K562 (cell line): Measurements from ENCODE around the gene CLSTN1. TPM values are rescaled to one million over a fixed set of nuclear protein-coding genes. Genes with fewer than 3 reads are reported as not detected.

Source experiments
- ATF1 ChIP-seq, 2 experiments: fragments of 450-650 bp in 1 of 2; IDR thresholded peaks; 2 replicates each; pipeline ENCODE4 v1.6.1; 2016; ENCODE audit warnings: missing compliant biosample characterization in 1 of 2, missing genetic modification characterization in 1 of 2
- CHCHD3 ChIP-seq: fragments of 250-450 bp; sonication (Bioruptor Pico); IDR thresholded peaks from 2 replicates; pipeline ENCODE4 v2.1.2; 2022; ENCODE audit warnings: mild to moderate bottlenecking
- DACH1 ChIP-seq: fragments of 450-650 bp; IDR thresholded peaks from 2 replicates; pipeline ENCODE4 v1.6.1; 2018; ENCODE audit not compliant: partially characterized antibody
- DPF2 ChIP-seq: fragments of 450-650 bp; IDR thresholded peaks from 2 replicates; pipeline ENCODE4 v1.6.1; 2016
- PHTF2 ChIP-seq: fragments of 250-450 bp; sonication (Bioruptor Pico); IDR thresholded peaks from 2 replicates; pipeline ENCODE4 v1.5.0; 2021; ENCODE audit warnings: mild to moderate bottlenecking
- SRSF7 ChIP-seq: fragments of 200-400 bp; formaldehyde crosslinking; optimal IDR thresholded peaks from 2 replicates; pipeline ENCODE3; 2017; ENCODE audit warnings: mild to moderate bottlenecking, low read depth, low read length
- TFAM ChIP-seq: fragments of 250-450 bp; sonication (Bioruptor Pico); conservative IDR thresholded peaks from 2 replicates; pipeline ENCODE4 v1.5.0; 2021; ENCODE audit warnings: mild to moderate bottlenecking, moderate library complexity
- ZFP1 ChIP-seq: fragments of 450-650 bp; formaldehyde crosslinking; IDR thresholded peaks from 2 replicates; pipeline ENCODE4 v1.4.0; 2020; ENCODE audit warnings: mild to moderate bottlenecking, mixed read lengths
- ZNF121 ChIP-seq: sonication (generic); formaldehyde crosslinking; conservative IDR thresholded peaks from 2 replicates; pipeline ENCODE4 v1.8.0; 2022; ENCODE audit warnings: missing genetic modification reagents
- ZNF76 ChIP-seq: fragments of 250-450 bp; sonication (Bioruptor Pico); IDR thresholded peaks from 2 replicates; pipeline ENCODE4 v1.4.0; 2020; ENCODE audit warnings: mild to moderate bottlenecking, moderate library complexity, borderline replicate concordance
- ZNF830 ChIP-seq: fragments of 250-450 bp; sonication (Bioruptor Pico); IDR thresholded peaks from 2 replicates; pipeline ENCODE4 v1.5.0; 2021; ENCODE audit warnings: mild to moderate bottlenecking
- polyA plus RNA-seq, 8 experiments: library from polyadenylated mRNA; depleted of rRNA in 4 of 8; stranded (reverse) in 5 of 8; unstranded in 3 of 8; fragments of >200 nt; fragmentation: Nextera tagmentation in 2 of 8; fragmentation: Illumina TruSeq in 1 of 8; extraction: Ambion mirVana in 2 of 8; extraction: Trizol in 1 of 8; gene quantifications; 2 replicates each; pipeline versions ENCODE4 v1.2.1 to v1.2.3, GENCODE V29; 2011 to 2014; ENCODE audit warnings: inconsistent platforms in 1 of 8, missing spikeins in 1 of 8
- total RNA-seq, 7 experiments: library from RNA; depleted of rRNA in 6 of 7; stranded (reverse); fragments of >200 nt in 6 of 7; fragmentation: Illumina TruSeq in 2 of 7; extraction: Trizol in 2 of 7; gene quantifications; 2 replicates each; pipeline versions ENCODE4 v1.2.1 to v1.2.3, GENCODE V29; 2011 to 2021; ENCODE audit warnings: low replicate concordance in 1 of 7
- TF ChIP-seq, protein P1 (sequence below), 2 experiments: fragments of 450-650 bp; IDR thresholded peaks; 2 replicates each; pipeline ENCODE4 v1.6.1; 2016; ENCODE audit warnings: mild to moderate bottlenecking in 2 of 2, borderline replicate concordance in 1 of 2, low read depth in 1 of 2, moderate library complexity in 1 of 2
- TF ChIP-seq, protein P2 (sequence below): fragments of 250-450 bp; sonication (Bioruptor Pico); IDR thresholded peaks from 2 replicates; pipeline ENCODE4 v1.4.0; 2020; ENCODE audit warnings: borderline replicate concordance
- TF ChIP-seq, protein P3 (sequence below), 2 experiments: fragments of 450-650 bp; conservative IDR thresholded peaks; 2 replicates each; pipeline ENCODE4 v1.6.1; 2017; ENCODE audit warnings: mild to moderate bottlenecking in 2 of 2, moderate library complexity in 2 of 2
- TF ChIP-seq, protein P4 (sequence below): IDR thresholded peaks from 2 replicates; pipeline ENCODE4 v1.6.1; 2012; ENCODE audit warnings: low read depth, low read length, improper control_type of control experiment, borderline replicate concordance

The CLSTN1 gene
- total and polyA plus RNA-seq, 9 of the 15 experiments (the other 6 are each of a cell fraction or from before 2014, with no cell fraction given) = 1.1 to 32.5 (median 13.3) TPM

DNA sequence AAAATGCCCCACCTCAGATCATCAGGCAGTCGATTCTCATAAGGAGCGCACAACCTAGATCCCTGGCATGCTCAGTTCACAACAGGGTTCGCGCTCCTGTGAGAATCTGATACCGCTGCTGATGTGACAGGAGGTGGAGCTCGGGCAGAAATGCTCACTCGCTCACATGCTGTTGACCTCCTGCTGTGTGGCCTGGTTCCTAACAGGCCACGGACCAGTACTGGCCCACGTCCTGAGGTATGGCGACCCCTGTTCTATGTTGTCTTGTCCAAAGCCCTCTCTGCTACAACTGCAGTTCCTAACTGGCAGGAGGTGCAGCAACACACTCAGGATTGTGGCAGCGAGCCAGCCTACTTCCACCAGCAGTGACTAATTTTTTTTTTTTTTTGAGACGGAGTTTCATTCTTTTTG is 70.6 kb downstream of the CLSTN1 start (continued):
- TF ChIP-seq ZNF76 (CRISPR knock-in tag) (no peak), ZNF121 (CRISPR knock-in tag) (no peak), TFAM (no peak), ZFP1 (no peak), SRSF7 (no peak), ZNF830 (CRISPR knock-in tag) (no peak), ATF1 (CRISPR knock-in tag; IDR thresholded peaks at IDR 0.05) (no peak), ATF1 (tag; IDR thresholded peaks at IDR 0.05) (peak; percentile 51; the same call in 1 of the 2 replicates), DACH1 (no peak), PHTF2 (no peak), DPF2 (peak; percentile 56; the same call in 1 of the 2 replicates), CHCHD3 (CRISPR knock-in tag) (no peak)
- TF ChIP-seq, protein P1, sequence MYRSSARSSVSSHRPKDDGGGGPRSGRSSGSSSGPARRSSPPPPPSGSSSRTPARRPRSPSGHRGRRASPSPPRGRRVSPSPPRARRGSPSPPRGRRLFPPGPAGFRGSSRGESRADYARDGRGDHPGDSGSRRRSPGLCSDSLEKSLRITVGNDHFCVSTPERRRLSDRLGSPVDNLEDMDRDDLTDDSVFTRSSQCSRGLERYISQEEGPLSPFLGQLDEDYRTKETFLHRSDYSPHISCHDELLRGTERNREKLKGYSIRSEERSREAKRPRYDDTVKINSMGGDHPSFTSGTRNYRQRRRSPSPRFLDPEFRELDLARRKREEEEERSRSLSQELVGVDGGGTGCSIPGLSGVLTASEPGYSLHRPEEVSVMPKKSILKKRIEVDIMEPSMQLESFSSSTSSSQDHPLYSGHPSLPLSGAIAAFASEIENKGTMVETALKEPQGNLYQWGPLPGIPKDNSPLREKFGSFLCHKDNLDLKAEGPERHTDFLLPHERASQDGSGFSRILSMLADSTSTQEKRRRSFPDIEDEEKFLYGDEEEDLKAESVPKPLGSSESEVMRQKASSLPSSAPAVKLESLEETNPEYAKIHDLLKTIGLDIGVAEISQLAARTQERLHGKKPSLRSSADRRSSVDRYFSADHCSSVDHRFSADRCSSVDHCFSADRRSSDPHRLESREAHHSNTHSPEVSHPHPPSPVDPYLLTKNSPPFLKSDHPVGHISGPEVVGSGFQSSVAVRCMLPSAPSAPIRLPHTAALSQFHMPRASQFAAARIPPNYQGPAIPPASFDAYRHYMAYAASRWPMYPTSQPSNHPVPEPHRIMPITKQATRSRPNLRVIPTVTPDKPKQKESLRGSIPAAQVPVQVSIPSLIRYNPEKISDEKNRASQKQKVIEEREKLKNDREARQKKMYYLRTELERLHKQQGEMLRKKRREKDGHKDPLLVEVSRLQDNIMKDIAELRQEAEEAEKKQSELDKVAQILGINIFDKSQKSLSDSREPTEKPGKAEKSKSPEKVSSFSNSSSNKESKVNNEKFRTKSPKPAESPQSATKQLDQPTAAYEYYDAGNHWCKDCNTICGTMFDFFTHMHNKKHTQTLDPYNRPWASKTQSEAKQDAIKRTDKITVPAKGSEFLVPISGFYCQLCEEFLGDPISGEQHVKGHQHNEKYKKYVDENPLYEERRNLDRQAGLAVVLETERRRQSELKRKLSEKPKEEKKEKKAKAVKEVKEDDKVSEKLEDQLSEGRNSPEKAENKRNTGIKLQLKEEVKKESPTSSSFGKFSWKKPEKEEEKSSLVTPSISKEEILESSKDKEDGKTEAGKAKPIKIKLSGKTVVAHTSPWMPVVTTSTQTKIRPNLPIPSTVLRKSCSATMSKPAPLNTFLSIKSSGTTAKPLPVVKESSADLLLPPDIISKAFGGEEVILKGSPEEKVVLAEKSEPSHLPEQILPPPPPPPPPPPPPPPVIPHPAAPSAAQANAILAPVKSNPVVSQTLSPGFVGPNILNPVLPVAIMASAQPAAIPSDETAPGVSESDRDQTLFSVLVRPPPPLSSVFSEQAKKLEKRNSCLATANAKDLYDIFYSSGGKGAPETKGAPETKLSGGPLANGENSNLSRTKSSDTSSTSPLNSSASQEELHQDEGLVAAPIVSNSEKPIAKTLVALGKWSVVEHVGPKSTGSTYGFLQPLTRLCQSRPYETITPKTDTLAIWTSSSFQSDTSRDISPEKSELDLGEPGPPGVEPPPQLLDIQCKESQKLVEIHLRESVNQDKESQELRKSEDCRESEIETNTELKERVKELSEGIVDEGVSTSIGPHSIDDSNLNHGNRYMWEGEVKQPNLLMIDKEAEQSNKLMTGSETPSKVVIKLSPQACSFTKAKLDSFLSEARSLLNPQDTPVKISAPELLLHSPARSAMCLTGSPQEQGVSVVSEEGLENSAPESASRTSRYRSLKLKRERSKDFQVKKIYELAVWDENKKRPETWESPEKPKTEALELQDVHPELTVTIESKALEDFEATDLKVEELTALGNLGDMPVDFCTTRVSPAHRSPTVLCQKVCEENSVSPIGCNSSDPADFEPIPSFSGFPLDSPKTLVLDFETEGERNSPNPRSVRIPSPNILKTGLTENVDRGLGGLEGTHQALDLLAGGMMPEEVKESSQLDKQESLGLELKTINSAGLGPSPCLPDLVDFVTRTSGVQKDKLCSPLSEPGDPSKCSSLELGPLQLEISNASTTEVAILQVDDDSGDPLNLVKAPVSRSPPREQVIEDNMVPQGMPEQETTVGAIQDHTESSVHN (IDR thresholded peaks at IDR 0.05; ENCODE audit: borderline replicate concordance in 1 of 2, low read depth in 1 of 2) = no peak
- TF ChIP-seq, protein P2, sequence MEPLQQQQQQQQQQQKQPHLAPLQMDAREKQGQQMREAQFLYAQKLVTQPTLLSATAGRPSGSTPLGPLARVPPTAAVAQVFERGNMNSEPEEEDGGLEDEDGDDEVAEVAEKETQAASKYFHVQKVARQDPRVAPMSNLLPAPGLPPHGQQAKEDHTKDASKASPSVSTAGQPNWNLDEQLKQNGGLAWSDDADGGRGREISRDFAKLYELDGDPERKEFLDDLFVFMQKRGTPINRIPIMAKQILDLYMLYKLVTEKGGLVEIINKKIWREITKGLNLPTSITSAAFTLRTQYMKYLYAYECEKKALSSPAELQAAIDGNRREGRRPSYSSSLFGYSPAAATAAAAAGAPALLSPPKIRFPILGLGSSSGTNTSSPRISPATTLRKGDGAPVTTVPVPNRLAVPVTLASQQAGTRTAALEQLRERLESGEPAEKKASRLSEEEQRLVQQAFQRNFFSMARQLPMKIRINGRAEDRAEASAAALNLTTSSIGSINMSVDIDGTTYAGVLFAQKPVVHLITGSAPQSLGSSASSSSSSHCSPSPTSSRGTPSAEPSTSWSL (CRISPR knock-in tag) = no peak
- TF ChIP-seq, protein P3, sequence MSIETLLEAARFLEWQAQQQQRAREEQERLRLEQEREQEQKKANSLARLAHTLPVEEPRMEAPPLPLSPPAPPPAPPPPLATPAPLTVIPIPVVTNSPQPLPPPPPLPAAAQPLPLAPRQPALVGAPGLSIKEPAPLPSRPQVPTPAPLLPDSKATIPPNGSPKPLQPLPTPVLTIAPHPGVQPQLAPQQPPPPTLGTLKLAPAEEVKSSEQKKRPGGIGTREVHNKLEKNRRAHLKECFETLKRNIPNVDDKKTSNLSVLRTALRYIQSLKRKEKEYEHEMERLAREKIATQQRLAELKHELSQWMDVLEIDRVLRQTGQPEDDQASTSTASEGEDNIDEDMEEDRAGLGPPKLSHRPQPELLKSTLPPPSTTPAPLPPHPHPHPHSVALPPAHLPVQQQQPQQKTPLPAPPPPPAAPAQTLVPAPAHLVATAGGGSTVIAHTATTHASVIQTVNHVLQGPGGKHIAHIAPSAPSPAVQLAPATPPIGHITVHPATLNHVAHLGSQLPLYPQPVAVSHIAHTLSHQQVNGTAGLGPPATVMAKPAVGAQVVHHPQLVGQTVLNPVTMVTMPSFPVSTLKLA (conservative IDR thresholded peaks at IDR 0.05) = no peak; a peak in 1 of 4 replicates
- TF ChIP-seq, protein P4, sequence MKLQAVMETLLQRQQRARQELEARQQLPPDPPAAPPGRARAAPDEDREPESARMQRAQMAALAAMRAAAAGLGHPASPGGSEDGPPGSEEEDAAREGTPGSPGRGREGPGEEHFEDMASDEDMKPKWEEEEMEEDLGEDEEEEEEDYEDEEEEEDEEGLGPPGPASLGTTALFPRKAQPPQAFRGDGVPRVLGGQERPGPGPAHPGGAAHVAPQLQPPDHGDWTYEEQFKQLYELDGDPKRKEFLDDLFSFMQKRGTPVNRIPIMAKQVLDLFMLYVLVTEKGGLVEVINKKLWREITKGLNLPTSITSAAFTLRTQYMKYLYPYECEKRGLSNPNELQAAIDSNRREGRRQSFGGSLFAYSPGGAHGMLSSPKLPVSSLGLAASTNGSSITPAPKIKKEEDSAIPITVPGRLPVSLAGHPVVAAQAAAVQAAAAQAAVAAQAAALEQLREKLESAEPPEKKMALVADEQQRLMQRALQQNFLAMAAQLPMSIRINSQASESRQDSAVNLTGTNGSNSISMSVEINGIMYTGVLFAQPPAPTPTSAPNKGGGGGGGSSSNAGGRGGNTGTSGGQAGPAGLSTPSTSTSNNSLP = no peak
